NCI-H128 (cell line): Measurements from ENCODE around the gene SNED1.

ENCODE experiments used
- DNase-seq: peaks from one replicate; lab custom pipeline; 2025; ENCODE audit not compliant: unreplicated experiment; lab: John Stamatoyannopoulos, UW

Gene SNED1

DNA sequence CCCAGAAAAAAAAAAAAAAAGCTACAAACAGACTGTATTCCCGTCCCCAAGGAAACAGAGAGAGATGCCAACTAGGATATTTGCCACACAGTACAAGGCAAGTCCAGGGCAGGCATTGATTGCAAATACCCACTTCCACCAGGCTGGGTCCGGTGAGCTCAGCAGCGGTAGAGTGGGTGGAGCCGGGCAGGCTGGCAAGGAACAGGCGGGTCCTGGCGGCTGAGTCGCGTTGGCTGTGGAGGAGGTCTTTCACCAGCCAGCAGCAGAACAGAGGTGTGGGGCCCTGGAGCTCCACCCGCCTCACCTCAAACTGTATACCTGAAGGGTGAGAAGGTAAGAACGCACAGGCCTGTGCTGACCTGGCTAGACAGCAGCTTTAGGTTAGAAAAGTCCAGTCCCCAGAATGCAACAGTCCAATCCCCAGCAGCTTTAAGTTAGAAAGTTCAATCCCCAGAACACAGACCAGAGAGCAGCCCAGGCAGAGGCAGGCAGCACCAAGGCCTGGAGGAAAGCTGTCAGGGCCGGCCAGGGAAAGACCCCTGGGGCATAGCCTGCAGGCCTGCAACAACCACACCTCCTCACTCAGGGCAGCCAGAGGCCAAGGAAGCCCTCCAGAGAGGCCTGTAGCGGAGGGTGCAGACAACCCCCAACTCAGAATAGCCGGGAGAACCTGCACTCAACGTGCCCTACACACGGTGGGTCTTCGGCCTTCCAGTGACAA, 125.6 kb downstream of the SNED1 start:
- DNase-seq = no peak

DNA sequence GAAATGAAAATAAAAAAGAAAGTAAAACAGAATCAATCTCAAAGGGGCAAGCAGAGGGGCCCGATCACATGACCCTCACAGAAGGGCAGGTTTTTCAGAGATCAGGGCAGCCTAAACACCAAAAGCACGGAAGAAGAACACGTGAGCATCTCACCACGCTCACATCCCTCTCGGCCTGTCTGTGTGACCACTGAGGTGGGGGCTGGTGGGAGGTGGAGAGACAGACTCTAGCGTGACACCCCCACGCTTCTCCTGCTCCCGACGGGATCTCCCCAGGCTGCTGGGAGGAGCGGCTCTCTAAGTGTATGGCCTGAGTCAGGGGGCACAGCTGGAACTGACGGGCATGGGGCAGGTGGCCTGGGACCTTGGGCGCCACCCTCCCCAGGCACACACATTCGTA, 127.2 kb downstream of the SNED1 start:
- DNase-seq = no peak

DNA sequence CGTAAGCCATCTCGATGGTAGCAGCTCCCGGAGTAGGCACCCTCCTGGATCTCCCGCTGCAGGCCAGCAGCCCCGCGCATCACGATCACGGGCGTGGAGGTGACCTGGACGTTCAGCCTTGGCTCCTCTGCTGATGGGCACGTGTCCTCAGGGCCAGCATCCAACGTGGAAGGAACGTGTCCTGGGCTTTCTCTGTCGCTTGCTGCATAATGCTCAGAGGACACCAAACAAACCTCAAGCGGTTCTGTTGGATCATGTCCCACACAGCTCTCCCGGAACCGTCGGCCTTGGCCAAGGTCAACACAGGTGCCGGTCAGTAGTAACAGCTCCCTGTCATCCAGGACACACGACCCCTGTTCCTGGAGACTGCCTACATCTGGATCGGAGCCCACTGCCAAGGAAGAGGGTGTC, 127.8 kb downstream of the SNED1 start:
- DNase-seq = no peak

DNA sequence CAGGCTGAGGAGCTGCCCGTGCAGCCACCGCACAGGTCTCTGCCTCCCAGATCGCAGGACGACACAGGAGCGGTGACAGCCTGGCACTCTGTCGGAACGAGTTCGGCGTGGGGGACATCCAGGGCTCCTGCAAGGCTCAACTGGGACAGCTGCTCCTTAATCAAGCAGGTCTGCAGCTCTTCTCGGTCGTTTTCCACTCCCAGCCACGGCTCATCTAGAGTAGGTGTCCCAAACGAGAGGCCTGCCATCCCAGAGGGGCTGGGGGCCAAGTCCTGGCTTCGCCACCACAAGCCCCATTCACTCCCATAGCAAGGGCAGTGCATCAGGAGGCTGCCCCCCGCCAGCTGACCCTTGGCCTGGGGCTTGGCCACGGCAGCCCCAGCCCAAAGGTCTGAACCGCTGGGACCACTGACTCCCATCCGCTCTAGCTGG, 128.4 kb downstream of the SNED1 start:
- DNase-seq = no peak

DNA sequence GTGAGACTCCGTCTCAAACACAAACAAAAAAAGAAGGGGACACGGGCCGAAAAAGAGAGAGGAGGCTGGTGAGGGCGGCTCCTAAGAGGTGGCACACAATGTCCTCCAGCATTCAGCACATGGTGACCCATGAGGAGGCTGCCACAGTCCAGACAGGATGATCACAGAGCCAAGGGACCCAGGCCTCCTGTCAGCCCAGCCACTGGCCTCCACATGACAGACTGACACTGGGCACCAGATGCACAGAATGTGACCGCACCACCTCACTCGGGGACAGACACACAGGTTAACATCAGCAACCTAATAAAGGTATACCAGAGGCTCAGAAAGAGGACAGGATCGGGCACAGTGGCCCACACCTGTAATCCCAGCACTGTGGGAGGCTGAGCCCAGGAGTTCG, 129.8 kb downstream of the SNED1 start:
- DNase-seq = no peak

DNA sequence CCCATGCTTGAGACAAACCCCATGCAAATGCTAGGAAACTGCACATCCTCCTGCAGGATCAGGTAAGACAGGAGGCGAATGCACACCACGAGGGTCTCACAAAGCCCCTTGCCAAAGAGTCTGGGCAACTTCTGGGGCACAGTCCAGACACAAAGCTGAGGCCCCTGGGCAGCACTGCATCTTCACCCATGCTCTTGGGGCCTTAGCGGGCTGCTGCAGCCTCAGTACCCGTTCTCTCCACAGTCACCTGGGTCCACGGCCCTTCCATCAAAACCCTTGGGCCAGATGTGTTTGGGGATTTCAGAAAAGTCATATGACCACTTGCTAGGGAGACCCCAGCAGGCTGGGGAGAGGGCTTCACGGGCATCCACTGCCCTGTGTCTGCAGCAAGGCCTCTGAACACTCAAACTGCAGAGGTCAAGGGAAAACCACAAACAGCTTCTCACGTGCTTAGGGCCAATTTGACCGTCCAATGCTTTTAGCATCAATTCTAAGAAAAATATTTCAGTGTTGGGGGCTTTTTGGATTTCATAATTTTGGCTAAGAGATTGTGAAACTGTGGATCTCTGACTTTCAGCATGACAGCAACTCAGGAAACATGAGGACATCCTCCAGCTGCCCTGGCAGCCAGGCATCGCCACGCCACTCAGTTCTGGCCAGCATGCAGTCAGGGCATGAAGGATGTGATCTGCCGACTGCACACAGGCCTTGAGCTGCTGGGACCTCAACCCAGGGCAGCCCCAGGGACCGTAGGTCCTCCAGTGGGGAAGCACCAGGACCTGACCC, 130.9 kb downstream of the SNED1 start:
- no peak for DNase-seq

DNA sequence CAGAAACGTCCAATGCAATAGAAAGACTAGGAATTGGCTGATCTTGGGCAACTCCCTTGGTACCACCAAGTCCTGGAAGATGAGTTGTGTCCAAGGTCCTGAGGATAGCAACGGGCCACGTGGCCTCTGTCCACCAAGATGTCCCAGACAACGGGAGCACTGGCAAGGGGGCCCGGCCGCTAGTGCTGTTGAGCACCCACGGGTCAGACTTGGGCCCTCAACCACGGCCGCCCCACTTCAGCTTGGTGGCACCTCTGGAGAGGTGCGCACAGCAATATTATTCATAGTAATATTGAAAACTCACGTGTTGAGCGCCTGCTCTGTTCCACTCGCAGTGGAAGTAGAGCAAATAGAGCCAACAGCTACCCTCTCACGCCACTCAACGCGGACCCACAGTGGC, 131.9 kb downstream of the SNED1 start:
- no peak for DNase-seq

DNA sequence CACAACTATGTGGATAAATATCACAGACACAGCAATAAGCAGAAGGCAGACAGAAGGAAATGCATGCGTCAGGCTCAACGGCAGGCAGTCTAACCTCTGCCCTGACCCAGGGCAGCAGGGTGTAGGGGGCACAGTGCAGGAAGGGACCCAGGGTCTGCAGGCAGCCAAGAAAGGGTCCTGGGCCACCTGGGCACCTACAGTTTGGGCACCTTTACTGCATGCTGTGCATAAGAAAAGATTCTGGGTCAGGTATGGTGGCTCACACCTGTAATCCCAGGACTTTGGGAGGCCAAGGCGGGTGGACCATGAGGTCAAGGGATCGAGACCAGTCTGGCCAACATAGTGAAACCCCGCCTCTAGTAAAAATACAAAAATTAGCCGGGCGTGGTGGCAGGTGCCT, 133.1 kb downstream of the SNED1 start:
- DNase-seq = no peak

DNA sequence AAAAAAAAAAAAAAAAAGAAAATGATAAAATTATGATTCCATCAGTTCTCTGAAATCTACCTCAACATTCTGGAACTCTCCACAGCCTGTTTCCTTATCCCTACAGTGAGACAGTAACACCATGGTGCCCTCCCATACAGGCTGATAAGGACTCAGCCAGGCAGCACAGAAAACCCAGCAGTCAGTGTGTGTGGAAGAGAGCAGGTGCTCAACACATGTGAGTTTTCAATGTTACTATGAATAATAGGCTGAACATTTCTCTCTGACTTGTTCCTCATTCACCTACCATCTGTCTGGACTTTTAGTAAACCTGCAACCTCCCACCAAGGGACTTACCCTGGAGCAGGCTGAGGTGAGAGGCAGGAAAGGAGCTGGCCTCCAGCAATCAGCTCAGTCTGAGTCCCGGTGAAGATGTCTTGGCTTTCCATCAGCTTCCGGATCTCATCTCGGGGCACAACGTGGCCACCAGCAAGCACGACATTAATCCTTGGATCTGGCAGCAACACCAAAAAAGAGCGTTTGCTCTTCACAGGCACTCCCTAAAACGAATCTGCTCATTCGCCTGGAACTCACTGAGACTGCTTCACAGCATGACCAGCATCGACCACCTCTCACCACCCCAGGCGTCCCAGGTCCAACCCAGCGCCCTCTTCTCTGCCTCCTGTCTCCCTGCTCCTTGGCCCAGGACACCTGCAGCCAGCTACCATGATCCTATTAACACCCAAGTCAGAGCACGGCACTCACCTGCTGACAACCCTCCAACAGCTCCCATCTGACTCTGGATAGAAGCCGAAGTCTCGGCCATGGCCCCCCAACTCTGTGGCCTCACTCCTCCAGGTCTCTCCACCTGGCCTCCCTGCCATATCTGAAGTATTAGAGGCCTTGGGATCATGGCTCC, 134.4 kb downstream of the SNED1 start:
- DNase-seq = no peak

DNA sequence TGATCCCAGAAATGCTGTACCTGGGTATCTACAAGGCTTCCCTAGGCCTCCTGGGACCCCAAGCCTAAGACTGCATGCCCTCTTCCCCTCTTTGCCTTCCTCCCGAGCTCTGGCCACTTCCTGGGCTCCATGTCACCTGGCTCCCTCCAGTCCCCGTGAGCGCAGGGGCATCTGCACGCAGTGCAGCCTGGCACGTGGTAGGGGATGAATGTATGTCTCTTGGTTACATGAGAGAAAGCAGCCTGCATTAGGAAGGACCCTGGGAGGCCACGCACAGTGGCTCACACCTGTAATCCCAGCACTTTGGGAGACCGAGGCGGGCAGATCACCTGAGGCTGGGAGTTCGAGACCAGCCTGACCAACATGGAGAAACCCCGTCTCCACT, 135.0 kb downstream of the SNED1 start:
- no peak for DNase-seq

DNA sequence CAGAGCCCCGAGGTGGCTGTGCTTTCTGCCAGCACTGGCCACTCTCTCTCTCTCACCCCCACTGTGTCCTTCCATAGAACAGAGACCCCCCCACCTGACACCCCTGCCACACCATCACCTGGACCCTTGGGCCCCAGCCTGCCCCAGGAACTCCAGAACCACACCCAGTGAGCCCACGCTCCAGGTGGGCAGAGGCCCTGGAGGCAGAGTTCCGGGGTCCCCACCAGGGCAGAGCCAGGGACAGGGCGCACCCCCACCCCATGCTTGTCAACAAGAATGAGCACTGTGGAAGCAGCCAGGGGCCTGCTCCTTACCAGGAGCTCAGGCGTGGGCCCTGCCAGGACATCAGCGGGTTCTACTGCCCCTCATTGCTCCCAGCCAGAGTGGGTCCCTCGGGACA, 136.3 kb downstream of the SNED1 start:
- DNase-seq = no peak

DNA sequence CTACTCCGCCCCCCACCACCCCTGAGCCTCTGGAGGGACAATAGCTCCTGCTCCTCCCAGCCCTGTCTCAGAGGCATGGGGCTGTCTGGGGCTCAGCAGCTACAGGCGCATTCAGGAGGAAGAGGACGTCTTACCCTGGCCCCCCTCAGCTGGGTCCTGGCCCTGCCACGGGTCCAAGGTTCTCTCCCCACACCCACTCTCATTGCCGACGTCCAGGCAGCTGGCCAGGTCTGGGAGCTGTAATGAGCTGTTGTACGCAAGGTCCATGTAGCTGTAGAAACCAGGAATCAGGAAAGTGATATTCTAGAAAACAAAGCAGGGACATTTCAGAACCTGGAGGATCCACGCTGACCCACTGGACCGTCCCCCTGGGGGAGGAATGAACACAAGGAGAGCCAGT, 137.3 kb downstream of the SNED1 start:
- DNase-seq = no peak

DNA sequence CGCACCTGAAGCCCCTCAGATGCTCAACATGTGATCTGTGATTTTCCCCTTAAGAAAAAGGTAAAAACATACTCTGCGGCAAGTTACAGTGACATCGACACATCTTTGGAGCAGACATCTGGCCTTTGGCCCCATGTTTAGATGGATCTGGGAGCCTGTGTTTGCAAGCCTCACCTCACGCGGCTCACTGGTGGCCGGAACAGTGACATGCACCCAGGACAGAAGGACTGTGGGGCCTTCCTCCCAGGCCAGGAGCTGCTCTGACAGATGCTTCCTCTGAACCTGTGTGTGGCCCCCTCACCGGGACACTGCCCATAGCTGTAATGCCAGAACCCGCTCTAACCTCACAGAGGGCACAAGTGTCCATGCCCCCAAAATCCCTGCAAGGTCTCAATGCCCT, 137.8 kb downstream of the SNED1 start:
- no peak for DNase-seq

DNA sequence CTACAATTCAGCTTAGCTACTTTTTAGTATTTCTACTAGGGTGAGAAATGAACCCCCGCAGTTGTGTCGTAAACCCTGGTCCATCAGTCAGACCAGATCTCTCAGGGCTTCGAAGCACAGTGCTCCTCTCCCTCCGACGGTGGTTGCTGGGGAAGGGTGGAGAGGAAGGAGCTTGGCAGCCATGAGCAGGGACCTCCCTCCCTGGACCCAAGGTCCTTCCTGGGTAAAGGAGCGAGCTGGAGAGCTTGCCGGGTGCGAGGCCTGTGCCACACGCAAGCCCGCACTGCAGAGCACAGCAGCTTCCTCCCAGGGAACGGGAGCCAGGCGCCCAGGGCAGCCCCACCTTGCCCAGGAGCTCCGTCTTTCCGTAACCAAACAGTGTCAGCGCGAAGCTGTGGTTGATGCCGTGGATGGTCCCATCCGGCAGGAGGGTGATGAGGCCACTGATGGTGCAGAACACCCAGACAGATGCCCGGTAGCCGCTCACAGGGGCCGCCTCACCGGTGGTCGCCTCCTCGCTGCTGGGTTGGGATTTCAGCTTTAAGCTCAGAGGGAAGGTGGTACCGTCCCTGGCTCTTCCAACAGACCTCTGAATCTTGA, 138.3 kb downstream of the SNED1 start:
- no peak for DNase-seq

DNA sequence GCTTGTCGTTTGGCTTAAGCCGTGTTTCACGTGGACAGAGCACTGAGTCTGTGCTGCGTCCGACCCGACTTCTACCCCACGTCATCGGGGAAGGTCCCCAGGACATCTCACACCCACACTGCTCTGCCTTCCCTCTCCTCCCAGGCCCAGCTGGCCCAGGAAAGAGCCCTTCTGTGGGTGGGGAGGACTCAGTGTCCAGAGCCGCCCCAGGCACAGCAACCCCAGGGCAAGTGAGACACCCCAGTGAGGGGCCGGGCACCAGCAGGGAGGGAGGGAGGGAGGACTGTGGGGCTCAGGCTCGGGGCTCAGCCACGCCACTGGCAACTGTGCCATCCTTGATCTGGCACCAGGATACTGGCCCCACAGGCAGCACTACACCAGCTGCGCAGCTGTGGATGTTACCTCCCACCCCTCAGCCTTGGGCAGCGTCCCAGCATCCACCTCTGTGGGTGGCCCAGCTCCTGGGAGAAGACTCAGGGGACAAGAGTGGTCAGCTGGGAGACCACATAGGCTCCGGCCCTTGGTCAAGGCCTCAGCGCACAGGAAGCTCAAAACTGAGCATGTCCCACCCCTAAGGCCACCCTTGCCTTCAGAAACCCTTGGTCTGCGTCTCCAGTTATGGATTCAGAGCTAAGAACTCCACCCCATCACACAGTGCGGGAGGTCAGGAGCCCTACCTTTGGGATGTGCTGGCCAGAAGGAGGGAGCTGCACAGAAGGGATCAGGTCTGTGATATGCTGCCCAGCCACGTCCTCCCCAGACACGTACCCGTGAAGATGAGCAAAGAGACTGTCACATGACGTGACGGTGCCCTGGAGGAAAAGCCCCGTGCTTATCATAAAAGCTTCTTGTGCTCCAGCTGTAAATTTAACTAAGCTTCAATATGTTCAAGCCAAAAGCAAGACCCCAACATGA, 139.1 kb downstream of the SNED1 start:
- DNase-seq = no peak

DNA sequence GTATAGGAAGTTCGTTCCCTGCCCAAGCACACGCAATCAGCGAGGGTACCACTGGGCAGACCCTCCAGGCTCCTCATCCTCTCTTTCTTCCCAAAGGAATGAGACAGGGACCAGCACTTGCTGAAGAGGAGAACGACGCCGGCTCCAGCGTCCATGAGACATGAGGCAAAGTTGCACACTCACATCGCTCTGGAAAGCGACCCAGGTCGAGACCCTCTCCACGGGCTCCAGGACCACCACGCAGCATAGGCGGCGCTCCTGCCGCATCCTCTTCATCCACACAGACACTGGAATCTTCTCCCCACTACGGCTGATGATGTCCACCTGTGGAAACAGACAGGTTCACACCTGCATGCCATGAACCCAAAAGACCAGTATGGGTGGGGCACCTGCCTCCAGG, 140.1 kb downstream of the SNED1 start:
- DNase-seq = no peak

DNA sequence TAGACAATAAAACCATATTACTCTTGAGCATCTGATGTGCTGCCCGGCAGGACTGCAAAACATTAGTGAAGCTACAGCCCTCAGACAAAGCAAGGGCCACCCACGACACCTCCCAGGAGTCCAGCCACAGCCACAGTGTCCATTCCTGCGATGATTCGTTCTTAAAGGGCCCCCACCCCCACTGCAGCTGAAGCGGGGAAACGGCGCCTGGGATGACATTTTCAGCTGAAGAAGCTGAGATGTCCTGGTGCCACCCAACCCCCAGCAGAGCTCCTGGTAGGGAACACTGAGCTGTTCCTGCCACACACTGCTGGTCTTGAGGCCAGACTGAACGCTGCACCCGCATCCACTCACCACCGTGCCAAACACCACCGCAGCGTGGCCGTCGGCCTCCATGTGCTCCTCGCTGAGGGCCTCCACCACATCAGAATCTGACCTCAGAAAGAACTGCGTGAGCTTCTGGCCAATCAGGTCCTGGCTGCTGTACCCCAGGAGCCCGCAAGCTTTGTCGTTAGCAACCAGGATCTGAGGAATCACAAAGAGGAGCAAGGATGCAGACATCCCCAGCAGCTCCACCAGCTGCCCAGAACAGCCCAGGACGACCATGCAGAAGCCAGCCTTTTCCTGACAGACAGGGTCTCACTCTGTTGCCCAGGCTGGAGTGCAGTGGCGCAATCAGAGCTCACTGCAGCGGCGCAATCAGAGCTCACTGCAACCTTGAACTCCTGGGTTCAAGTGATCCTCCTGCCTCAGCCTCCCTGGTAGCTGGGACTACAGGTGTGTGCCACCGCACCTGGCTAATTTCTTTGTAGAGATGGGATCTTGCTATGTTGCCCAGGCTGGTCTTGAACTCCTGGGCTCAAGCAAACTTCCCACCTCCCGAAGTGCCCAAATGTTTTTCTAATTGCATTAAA, 141.4 kb downstream of the SNED1 start:
- no peak for DNase-seq

DNA sequence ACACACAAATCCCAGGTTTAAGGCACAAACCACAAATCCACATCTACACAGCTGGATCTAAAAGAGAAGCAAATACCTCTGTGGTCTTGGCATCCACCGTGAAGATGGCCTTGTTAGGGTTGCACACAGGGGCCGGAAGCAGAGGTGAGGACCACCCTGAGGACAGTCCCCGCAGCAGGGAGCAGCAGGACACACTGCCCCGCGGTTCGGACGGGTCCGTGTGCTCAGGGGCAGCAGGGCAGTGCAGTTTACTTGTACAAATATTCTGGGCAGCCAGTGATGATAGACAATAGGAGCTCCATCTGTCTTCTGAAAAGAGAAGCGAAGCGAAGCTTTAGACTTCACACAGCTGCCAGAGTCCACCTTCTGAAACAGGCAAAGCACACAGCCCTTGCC, 142.0 kb downstream of the SNED1 start:
- no peak for DNase-seq

DNA sequence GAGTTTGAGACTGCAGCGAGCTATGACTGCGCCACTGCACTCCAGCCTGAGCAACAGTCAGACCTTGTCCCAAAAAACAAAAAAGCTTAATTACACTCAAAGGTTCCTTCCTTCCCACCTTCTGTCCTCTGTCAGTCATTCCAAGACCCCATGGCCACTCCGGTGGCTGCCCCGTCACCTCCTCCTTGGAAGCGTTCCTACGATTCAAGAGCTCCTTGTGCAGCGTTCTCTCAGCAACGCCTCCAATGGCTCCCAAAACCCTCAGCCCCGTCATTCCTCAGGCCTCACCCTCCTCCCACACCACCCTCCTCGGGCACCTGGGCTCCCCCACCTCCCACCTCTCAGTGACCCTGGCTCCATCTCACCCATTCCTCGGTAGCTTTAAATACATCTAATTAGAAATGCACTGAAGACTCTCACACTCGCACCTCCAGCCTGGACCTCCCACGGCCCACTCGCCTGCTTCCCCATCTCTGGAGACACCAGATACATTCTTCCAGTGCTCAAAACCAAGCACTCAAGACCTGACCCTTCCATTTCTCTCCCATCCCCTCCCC, 142.9 kb downstream of the SNED1 start:
- no peak for DNase-seq
